Measurements from ENCODE around the gene CRYBB3. TPM values are rescaled to one million over a fixed set of nuclear protein-coding genes. Genes with fewer than 3 reads are reported as not detected.

CRYBB3 gene
- total RNA-seq, 1 experiment from 2014 or later, result 0.67 TPM

DNA sequence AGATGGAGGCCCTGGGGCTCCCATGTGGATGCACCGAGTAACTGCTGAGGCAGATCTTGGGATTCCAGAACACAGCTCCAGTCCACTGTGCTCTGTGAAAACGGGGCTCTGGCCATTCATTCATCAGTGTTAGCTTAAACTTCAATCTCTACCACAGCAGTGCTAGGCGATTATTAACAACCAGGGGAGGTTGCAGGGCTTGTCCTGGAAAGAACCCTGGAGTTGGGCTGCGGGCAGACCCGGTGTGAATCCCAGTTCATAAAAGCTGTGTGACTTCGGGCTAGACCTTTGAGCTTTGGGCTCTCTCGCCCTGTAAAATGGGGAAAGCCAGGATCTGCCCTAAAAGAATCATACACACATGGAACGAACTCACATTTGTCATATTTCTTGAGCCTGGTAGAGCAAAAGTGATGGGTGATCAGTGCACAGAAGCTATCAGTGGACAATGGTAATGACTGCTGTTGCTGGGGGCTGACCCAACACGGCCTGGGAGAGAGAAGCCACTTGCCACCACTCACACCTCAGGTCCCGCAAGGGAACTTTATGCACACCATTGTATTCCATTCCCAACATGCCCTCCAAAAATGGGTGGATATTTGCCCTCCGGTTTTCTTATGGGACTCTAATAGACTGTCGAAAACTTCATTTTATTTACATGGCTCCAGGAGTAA lies 15.6 kb upstream of the CRYBB3 start:
- TF ChIP-seq CTCF (IDR thresholded peaks at IDR 0.05) (no peak), POLR2AphosphoS5 (IDR thresholded peaks at IDR 0.05; ENCODE audit: low read depth, low read length) (no peak)
- TF ChIP-seq, protein P1, sequence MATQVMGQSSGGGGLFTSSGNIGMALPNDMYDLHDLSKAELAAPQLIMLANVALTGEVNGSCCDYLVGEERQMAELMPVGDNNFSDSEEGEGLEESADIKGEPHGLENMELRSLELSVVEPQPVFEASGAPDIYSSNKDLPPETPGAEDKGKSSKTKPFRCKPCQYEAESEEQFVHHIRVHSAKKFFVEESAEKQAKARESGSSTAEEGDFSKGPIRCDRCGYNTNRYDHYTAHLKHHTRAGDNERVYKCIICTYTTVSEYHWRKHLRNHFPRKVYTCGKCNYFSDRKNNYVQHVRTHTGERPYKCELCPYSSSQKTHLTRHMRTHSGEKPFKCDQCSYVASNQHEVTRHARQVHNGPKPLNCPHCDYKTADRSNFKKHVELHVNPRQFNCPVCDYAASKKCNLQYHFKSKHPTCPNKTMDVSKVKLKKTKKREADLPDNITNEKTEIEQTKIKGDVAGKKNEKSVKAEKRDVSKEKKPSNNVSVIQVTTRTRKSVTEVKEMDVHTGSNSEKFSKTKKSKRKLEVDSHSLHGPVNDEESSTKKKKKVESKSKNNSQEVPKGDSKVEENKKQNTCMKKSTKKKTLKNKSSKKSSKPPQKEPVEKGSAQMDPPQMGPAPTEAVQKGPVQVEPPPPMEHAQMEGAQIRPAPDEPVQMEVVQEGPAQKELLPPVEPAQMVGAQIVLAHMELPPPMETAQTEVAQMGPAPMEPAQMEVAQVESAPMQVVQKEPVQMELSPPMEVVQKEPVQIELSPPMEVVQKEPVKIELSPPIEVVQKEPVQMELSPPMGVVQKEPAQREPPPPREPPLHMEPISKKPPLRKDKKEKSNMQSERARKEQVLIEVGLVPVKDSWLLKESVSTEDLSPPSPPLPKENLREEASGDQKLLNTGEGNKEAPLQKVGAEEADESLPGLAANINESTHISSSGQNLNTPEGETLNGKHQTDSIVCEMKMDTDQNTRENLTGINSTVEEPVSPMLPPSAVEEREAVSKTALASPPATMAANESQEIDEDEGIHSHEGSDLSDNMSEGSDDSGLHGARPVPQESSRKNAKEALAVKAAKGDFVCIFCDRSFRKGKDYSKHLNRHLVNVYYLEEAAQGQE (IDR thresholded peaks at IDR 0.05; ENCODE audit: insufficient read depth in 1 of 2, low read depth in 2 of 2, low read length in 1 of 2), result no peak
- Histone ChIP-seq H3K4me3 (ENCODE audit: low read depth in 2 of 2, low read length in 2 of 2) (no peak overlapping the region), H3K4me1 (ENCODE audit: control insufficient read depth, insufficient read depth, low read length) (no peaks in the 10 kb centered on the region), H3K9me3 (ENCODE audit: control insufficient read depth, insufficient read depth, low read depth, low read length) (no peaks in the 10 kb centered on the region), H3K36me3 (ENCODE audit: control insufficient read depth, insufficient read depth, low read length) (no peaks in the 10 kb centered on the region; the same call in 1 of the 2 replicates), H3K27ac (ENCODE audit: low read length) (no peak overlapping the region), H3K27me3 (ENCODE audit: control insufficient read depth, insufficient read depth, low read length) (no peaks in the 10 kb centered on the region)
- ATAC-seq, result no peak
- DNase-seq (ENCODE audit: low read depth, low spot score), result no peak
- in situ Hi-C loops (cut with HindIII; ENCODE audit: low pct_unique_long_range_greater_than_20kb, low sequenced_read_pairs) (no loop called here), intact Hi-C loops (cut with micrococcal nuclease; ENCODE audit: unreplicated experiment) (no loop called here)
- BruUV-seq (replicated peaks), result no TSS peak
- ChIA-PET CTCF (no interaction called here), POLR2A (no interaction called here)

- in situ Hi-C loops (cut with HindIII; ENCODE audit: low pct_unique_long_range_greater_than_20kb, low sequenced_read_pairs), result no loop called here
- CTCF ChIA-PET, result no interaction called here
Observed at GRCh38 chr22:25186140-25186539, 13.5 kb upstream of the CRYBB3 start.

More at GRCh38 chr22:25186140-25186539, 13.5 kb upstream of the CRYBB3 start:
- Histone ChIP-seq H3K27me3 (ENCODE audit: control insufficient read depth, insufficient read depth, low read length) (no peaks in the 10 kb centered on the region), H3K27ac (ENCODE audit: low read length) (no peak overlapping the region), H3K4me3 (ENCODE audit: low read depth in 2 of 2, low read length in 2 of 2) (no peak overlapping the region), H3K36me3 (ENCODE audit: control insufficient read depth, insufficient read depth, low read length) (no peaks in the 10 kb centered on the region), H3K9me3 (ENCODE audit: control insufficient read depth, insufficient read depth, low read depth, low read length) (no peaks in the 10 kb centered on the region), H3K4me1 (ENCODE audit: control insufficient read depth, insufficient read depth, low read length) (no peaks in the 10 kb centered on the region)
- DNase-seq (ENCODE audit: low read depth, low spot score) (no peak), ATAC-seq (no peak)
- intact Hi-C loops (cut with micrococcal nuclease; ENCODE audit: unreplicated experiment), result no loop called here
- TF ChIP-seq SIN3A (IDR thresholded peaks at IDR 0.05; ENCODE audit: borderline replicate concordance, insufficient read depth, low read depth, low read length) (no peak), POLR2AphosphoS5 (IDR thresholded peaks at IDR 0.05; ENCODE audit: low read depth, low read length) (no peak), CTCF (IDR thresholded peaks at IDR 0.05) (no peak), TCF7L2 (IDR thresholded peaks at IDR 0.05; ENCODE audit: low read depth, low read length) (no peak)
- TF ChIP-seq, protein P1 (IDR thresholded peaks at IDR 0.05; ENCODE audit: insufficient read depth in 1 of 2, low read depth in 2 of 2, low read length in 1 of 2), result no peak
- POLR2A ChIA-PET, result no interaction called here
- no TSS peak for BruUV-seq (replicated peaks)

Measured in Panc1 (cell line).